Fibroblast of villous mesenchyme (primary cell): ENCODE results near the gene LPA. TPM values are rescaled to one million over a fixed set of nuclear protein-coding genes. Genes with fewer than 3 reads are reported as not detected.
A peak's percentile ranks its signal among the peaks of the same experiment; 100 is the strongest.
"Not testable (repeated sequence)": the region's sequence is repeated elsewhere in the genome, so short reads cannot be mapped to it uniquely, and the experiment has no call there.

Experiments
- DNase-seq: peaks from one replicate; pipeline ENCODE4 v3.0.0-alpha.2; 2010; ENCODE audit warnings: low read depth
- H3K4me3 ChIP-seq: 2 replicates; pipeline ENCODE4 v1.5.1; 2011; ENCODE audit warnings: low read depth, mild to moderate bottlenecking, low read length
- total RNA-seq: library from RNA; depleted of rRNA; stranded (reverse); fragments of >200 nt; gene quantifications from 2 replicates; pipeline ENCODE4 v1.2.3, GENCODE V29; 2012
- TF ChIP-seq, protein P1 (sequence below): IDR thresholded peaks from 2 replicates; pipeline ENCODE4 v1.5.1; 2012; ENCODE audit warnings: low read depth, mild to moderate bottlenecking, low read length; ENCODE audit not compliant: insufficient read depth

The LPA gene
- total RNA-seq, 1 donor = not detected

DNA sequence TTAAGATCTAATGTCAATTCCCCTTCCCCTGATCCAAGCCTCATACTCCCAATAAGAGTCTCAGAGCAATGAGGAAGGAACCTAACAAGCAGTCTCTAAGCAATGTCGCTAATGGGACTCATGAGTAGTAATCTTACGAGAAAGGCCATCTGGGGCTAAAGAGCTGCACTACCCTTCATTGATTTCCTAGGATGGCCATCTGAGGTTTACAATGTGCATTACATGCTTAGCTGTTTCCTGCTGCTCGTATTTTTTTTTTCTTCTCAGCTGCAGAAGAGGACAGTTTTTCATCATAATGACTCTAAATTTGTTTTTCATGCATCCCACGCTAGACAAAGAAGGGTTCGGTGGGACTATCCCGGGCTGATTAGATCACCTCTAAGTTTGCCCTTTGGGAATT lies 119.3 kb downstream of the LPA start:
- no peak for DNase-seq
- TF ChIP-seq, protein P1, sequence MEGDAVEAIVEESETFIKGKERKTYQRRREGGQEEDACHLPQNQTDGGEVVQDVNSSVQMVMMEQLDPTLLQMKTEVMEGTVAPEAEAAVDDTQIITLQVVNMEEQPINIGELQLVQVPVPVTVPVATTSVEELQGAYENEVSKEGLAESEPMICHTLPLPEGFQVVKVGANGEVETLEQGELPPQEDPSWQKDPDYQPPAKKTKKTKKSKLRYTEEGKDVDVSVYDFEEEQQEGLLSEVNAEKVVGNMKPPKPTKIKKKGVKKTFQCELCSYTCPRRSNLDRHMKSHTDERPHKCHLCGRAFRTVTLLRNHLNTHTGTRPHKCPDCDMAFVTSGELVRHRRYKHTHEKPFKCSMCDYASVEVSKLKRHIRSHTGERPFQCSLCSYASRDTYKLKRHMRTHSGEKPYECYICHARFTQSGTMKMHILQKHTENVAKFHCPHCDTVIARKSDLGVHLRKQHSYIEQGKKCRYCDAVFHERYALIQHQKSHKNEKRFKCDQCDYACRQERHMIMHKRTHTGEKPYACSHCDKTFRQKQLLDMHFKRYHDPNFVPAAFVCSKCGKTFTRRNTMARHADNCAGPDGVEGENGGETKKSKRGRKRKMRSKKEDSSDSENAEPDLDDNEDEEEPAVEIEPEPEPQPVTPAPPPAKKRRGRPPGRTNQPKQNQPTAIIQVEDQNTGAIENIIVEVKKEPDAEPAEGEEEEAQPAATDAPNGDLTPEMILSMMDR = no peak
- no peak overlapping the region for H3K4me3 ChIP-seq

GRCh38 chr6:160535270-160535669 lies 128.8 kb downstream of the LPA start:
- TF ChIP-seq, protein P1 = no peak
- H3K4me3 ChIP-seq = no peak overlapping the region
- DNase-seq = no peak

- H3K4me3 ChIP-seq = no peak overlapping the region
- TF ChIP-seq, protein P1 = peak; percentile 92
- peak; percentile 51 for DNase-seq
Observed at GRCh38 chr6:160534050-160534696, 129.9 kb downstream of the LPA start.

DNA sequence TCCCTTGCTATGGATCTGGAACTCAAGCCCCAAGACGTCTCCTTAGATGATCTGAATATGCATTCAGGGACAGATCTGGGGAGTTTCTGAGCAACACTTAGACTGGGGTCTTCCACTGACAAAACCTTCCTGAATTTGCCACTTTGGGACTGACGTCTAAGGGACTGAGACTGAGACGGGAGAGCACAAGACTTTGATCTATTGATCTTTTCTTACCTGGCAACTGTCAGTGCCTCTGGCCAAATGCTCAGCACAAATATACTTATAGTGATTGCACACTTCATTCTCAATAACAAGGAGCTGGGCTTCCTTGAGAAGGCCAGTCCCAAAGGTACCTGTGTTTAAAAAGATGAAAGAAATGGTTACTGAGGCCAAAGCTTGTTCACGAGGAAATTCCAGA lies 131.8 kb downstream of the LPA start:
- TF ChIP-seq, protein P1 = no peak
- no peak for DNase-seq
- H3K4me3 ChIP-seq = no peak overlapping the region

DNA sequence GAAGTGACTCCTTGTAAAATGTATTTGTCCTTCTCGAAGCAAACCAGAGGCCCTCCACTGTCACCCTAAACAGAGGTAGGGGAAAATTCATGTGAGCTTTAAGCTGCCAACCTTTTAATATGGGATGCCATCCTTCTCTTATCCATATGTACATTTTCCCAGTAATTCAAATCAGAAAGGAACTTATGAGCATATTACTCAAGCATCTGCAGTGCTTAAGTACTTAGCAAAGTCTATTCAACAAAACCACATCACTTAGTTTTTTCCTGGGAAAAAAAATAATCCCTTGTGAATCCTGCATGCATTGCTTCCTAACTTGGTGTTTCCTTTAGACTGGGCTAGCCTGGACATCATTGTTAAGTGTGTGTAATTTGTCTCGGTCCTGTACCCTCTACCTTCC lies 132.2 kb downstream of the LPA start:
- DNase-seq = no peak
- TF ChIP-seq, protein P1 = no peak
- no peak overlapping the region for H3K4me3 ChIP-seq

DNA sequence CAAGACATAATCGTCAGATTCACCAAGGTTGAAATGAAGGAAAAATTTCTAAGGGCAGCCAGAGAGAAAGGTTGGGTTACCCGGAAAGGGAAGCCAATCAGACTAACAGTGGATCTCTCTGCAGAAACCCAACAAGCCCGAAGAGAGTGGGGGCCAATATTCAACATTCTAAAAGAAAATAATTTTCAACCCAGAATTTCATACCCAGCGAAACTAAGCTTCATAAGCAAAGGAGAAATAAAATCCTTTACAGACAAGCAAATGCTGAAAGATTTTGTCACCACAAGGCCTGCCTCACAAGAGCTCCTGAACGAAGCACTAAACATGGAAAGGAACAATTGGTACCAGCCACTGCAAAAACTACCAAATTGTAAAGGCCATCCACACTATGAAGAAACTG lies 134.6 kb downstream of the LPA start:
- not testable (repeated sequence) for H3K4me3 ChIP-seq, DNase-seq

- H3K4me3 ChIP-seq = no peak overlapping the region
- no peak for DNase-seq
- TF ChIP-seq, protein P1 = no peak
Observed at GRCh38 chr6:160523223-160523622, 140.9 kb downstream of the LPA start.
